Stimulated activated CD4-positive, alpha-beta T cell treated with anti-CD3 and anti-CD28 coated beads, TNF-alpha, amount 100 ng/mL, for 48 hours (primary cell): ENCODE results near the gene ITGB8.

ENCODE experiments used
- DNase-seq, 3 donors: peaks; one replicate each; pipeline ENCODE4 v3.0.0-alpha.2; 2020; ENCODE audit warnings: low read depth in 3 of 3

The ITGB8 gene

DNA sequence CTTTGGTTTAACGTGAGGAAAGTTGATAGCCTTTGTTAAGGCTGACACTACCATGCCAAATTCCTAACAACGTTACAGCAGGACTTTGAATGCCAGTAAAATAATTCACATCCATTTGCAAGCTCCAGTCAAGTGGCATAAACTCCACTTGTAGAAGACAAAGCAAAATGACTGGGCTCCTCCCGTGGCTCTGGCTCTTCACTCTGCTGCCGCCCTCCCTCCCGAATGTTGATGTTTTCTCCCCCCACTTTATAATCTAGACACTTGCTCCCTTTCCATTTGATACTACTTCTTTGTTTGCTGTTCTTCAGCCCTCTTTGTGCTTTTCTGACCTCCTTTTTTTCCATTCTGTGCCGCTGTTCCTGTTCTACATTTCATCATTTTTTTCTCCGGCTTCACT, 22.8 kb upstream of the ITGB8 start:
- no peak for DNase-seq

DNA sequence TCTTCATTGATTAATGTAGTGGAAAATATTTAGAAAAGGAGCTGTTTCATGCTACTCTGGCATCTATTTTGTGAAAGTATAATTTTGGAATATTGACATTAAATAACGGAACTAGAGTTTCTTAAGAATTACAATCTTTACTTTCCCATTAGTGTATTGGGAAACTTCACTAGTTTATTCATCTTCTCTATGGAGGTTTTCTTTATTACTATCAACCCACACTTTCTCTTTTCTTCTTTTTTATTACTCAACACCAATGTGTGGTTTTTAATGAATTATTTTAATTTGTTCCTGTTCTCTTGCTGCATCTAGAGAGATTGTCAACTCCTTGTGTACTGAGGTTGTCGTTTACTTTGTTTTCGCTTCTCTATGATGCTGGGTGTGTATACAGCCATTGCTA, 20.4 kb upstream of the ITGB8 start:
- no peak for DNase-seq

DNA sequence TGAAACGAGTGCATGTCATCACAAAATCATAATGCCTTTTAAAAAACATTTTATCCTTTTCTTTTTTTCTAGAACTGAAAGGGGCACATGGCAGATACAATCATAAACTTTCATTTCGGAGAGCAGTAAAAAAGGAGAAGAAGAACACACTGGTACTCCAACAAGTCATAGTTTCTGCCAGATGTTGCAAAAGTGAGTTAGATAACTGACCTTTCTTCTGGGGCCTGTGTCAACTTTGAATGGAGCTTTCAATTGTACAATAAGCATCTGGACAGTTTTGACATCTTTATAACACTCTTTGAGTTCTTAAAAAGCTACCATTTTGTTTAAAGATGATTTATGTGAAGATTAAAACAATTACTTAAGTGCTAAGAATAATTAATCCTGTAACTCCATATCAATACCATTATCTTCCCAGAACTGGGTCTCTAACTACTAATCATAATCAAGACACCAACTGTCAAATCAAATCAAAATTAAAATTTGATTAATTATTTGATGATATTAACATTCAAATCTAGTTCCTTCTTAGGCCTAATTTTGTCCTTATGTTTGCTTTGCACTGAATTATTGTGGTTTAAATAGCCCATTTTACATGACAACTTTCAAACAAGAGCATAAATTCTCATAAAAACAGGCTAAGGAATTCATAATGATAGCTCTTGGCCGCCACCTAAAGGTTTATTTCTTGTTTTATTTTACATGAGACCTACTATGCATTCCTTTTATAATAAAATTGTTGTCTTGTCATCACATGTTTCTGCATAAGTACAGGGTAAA, 19.5 kb upstream of the ITGB8 start:
- no peak for DNase-seq

DNA sequence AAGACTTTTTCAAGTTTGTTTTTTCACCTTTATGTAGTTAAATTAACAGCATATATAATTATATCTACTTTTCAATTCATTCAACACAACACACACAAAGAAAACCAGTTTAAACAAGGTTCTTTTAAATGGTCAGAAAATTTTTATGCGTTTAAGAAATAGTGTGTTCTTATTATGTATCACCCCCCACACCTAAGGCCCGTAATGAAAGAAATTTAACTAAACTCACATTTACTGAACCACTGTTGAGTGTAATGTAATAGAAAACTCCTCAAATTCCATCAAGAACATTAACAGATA, 19.0 kb upstream of the ITGB8 start:
- DNase-seq: no peak

DNA sequence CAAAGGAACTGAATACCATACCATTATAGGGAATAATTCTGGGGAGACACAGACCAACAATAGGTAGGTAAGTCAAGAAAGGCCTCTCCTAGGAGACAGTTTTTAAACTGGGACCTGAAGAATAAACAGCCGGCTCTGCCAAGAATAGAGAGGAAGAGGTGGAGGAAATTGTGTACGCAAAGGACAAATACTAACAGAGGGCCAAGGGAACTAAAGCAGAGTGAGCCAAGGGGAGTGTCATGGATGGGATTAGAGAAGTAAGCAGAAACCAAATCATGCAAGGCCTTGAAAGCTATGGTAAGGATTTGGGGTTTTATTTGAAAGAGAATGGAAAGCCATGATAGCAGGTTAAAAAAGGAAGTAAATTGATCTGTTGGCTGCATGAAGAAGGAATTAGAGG, 18.1 kb upstream of the ITGB8 start:
- DNase-seq: no peak

DNA sequence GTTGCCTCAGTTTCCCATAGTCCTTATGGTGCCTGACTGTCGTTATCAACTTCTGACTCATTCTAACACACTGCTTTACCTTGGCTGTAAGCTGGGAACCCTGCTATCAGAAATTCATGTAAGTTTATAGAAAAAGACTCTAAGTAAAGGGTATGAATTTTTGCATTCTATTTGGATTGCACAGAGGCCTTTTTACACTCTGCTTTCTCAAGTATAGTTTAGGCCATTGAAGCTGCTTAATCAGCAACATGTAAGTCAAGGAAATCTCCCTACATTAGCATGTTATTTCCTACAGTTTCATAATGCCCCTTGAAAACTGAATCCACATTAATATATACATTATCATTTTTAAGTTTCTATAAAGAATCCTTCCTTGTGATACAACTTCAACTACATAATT, 17.1 kb upstream of the ITGB8 start:
- no peak for DNase-seq

DNA sequence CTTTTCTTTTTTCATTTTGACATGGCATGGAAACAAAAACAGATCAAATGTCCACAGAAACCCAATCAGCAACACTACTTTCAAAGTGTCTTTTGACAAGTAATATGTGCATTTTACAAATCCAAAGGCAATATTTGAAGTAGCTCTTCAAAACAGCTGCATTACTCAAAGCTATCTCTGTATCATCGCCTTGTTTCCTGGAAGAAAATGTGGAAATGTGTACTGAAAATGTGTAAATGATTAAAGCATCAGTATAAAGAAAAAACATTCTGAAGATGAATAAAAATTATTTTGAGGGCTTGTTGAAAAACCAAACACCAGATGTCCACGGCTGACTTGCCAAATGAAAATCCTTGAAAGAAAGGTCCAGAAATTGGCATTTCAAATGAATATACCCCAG, 16.5 kb upstream of the ITGB8 start:
- no peak for DNase-seq

DNA sequence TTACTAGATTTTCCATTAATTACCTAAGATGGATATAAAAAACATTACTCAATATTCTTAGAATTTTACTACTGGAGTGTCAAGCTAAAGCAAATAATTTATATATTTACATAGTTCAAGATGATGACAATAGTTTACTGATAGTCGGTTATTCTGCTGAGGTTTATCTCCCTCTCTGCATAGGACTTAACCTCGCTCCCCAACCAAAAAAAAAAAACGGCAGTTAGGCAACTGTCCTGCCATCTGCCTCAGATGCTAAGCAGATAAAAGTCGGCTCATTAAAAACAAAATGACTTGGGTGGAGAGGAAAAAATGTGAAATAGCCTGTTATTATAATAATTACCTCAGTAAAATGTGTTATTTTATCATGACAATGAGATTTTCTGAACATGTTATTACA, 14.0 kb upstream of the ITGB8 start:
- DNase-seq: no peak

DNA sequence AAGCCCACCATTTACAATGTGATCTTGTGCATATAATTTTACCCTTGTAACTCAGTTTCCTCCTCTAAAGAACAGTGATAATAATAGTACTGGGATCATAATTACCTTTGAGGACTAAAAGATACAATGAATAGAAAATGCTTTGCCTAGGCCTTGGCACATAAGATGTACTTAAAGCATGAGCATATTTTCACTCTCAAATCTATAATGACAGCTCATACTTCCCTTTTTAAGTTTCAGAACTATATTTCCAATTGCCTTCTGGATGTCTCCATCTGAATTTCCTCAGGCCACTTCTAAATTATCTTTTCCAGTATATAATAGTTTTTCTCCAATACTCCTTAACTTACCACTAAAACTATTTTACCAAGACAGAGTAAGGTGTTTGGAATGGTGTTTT, 13.3 kb upstream of the ITGB8 start:
- no peak for DNase-seq

DNA sequence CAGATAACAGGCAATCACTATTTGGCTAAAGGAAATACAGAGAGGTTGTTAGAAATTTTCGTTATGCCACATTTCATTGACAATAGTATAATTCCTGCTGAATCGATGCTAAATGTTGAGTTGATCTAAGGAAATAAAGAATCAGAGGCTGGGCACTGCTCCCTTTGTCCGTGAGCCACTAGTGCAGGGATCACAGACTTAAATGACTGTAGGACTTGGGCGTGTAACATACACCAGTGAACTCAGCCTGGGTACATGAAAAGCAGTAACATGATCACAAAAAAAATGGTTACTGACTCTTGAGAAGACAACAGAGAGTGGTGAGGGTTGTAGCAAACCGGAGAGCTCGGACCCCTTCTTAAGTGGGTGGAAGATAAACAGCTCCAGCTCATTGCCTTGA, 11.8 kb upstream of the ITGB8 start:
- no peak for DNase-seq

DNA sequence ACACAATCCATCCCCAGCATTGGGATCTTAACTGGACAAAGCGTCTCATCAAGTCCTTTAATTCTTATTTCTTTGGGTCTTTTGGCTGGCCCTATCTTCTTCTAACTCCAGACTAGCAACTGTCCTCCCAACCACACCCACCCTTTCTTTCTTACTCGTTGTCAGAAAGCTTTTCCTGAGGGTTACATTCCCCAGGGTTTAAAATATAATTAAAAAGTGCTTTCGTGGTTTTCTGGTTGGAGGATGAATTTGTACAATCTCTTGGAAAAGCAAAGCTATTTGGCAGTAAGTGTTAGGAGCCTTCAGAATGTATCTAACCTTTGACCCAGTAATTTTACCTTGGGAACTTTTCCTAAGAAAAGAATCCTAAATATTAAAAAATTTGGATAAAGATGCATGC, 10.4 kb upstream of the ITGB8 start:
- DNase-seq: no peak

DNA sequence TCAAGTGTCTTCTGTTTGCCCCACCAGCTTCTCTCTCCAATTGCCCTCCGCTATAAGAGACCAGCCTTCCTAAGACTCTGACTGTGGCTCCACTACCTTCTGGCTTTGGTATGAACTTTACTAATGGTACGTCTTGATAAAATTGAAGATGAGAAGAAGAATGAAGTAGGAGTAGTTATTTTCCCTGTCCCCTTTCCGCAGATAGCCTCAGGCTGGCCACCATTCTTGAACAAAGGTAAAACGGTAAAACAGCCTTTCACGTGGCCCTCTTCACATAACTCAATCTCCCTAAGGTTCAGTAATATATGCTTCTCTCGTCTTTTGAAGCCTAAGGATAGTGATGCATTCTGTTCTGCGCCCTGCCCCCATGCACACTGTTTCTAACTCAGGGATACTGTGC, 9.9 kb upstream of the ITGB8 start:
- no peak for DNase-seq

DNA sequence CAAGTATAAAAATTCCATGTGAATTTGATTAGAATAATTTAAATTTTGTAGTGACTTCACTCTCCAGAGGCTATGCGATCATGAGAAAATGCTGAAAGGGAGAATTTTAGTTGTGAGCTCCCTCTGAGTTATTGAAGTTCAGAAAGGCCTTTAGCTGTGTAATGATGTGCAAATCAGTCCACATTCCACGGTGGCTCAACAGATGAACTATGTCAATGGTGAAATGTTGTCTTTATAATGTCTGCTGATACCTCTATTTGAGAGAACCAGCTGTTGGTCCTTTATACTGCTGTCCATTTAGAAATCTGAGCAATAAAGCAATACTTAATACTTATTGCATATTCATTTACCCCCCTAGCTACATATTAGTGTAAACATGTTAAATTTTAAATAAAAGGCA, 7.1 kb upstream of the ITGB8 start:
- DNase-seq: no peak

DNA sequence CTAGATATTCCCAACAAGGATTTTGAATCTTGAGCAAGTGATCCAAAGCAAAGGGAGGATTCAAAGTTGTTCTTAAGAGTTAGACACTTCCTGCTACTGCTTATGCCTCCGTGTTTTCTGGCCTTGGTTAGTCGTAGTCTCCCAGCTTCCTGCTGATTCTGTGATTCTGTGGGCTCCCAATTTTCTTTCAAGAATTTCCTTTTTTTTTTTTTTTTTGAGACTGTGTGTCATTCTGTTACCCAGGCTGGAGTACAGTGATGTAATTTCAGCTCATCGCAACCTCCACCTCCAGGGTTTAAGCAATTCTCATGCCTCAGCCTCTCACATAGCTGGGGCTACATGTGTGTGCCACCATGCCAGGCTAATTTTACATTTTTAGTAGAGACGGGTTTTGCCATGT, 4.4 kb upstream of the ITGB8 start:
- no peak for DNase-seq

DNA sequence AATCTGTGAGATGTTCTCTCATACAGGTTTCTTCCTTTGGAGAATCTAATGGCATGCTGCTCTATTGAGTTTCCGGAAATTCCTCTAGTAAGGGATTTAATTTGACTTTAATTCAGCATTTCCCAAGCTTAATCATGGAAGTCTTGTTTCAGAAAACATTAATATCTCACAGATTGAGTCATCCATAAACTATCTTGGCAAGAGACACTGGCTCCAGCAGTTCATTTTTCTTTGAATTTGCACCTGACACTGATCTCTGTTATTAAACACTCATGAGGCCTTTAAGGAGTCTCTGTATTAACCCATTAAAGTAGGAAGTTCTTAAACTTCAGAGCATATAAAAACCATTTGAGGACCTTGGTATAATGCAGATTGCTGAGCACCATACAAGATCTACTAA, 3.6 kb upstream of the ITGB8 start:
- DNase-seq: no peak

DNA sequence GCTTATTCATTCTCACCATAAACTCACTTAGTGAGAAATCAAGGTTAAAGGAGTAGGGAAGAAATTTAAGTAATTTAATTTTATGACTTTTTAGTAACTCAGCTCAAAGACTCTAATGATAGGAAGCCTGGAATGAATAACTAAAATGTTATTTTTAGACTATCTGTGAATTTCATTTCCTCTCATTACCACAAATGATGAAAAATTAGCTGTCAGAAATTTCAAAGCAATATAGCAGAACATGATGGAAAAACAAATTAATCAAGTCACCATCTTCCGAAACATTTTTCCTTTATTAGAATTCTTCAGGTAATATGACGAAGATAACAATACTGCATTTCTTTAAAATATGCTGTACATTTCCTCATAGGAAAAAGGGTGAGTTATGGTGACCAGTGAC, 2.7 kb upstream of the ITGB8 start:
- DNase-seq: no peak

DNA sequence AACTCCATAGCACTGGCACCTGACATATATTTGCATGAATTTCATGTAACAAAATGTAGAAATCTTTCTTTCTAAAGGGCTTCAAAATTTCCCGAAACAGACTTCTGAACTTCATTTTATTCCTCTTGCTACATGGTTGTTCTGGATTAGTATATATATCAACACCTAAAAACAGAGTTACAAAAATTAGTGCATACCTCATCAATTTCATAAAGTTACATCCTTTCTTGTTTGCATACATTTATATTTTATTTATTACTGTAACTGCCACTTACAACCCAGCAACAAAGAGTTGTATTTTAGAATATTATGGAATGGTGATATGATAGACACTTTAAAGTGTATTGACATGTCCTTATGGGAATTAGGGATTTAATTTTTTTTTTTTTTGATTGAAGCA, 2.0 kb upstream of the ITGB8 start:
- no peak for DNase-seq

DNA sequence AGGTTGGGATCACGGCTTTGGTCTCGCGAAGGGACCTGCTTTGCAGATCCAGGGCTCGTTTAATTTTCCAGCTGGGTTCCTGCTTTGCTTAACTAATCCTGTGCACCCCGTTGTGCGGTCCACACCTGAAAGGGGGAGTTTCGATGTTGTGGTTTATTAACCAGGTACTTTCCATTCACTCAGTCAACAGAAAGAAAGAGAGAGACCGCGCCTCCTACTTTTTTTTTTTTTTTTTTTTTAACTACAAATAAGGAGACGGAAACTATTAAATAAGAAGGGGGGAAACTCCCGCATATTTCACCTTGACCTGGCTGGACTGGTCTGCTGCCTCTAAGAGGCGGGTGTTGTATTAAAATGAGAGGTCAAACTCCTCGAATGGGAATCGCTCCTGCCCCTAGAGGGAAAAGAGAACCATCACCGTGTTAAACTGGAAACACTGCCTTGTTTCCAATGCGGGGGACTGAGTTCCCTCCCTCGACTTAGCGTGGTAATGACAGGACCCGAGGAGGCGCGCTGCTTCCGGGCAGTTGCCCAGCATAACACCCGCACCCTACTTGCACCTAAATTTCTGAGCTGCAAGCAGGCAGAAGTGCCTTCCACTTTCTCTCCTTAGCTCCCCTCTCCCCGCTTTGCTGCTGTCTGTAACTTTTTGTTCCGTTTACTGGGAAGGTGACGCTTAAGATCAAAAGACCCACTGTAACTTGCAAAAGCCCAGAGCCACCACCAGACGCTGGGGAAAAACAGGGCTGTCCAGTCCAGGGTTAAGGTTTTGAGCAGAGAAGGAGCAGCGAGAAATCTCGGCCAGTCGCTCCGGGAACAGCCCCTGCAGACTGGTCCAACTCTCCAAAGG, 1.1 kb upstream of the ITGB8 start:
- no peak for DNase-seq

DNA sequence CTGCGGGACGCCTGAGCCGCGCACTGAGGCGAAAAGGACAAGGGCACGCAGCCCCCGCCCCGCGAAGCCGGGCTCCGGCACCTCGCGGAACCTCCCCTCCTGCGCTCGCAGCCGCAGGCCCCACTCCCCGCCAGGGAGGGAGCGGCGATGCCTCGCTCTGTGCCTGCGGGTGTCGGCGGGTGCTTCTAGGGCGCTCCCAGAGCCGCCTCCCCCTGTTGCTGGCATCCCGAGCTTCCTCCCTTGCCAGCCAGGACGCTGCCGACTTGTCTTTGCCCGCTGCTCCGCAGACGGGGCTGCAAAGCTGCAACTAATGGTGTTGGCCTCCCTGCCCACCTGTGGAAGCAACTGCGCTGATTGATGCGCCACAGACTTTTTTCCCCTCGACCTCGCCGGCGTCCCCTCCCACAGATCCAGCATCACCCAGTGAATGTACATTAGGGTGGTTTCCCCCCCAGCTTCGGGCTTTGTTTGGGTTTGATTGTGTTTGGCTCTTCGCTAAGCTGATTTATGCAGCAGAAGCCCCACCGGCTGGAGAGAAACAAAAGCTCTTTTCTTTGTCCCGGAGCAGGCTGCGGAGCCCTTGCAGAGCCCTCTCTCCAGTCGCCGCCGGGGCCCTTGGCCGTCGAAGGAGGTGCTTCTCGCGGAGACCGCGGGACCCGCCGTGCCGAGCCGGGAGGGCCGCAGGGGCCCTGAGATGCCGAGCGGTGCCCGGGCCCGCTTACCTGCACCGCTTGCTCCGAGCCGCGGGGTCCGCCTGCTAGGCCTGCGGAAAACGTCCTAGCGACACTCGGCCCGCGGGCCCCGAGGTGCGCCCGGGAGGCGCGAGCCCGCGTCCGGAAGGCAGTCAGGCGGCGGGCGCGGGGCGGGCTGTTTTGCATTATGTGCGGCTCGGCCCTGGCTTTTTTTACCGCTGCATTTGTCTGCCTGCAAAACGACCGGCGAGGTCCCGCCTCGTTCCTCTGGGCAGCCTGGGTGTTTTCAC, 519 bp downstream of the ITGB8 start:
- DNase-seq: peak in 2 of 3 donors; percentile 7 to 13

DNA sequence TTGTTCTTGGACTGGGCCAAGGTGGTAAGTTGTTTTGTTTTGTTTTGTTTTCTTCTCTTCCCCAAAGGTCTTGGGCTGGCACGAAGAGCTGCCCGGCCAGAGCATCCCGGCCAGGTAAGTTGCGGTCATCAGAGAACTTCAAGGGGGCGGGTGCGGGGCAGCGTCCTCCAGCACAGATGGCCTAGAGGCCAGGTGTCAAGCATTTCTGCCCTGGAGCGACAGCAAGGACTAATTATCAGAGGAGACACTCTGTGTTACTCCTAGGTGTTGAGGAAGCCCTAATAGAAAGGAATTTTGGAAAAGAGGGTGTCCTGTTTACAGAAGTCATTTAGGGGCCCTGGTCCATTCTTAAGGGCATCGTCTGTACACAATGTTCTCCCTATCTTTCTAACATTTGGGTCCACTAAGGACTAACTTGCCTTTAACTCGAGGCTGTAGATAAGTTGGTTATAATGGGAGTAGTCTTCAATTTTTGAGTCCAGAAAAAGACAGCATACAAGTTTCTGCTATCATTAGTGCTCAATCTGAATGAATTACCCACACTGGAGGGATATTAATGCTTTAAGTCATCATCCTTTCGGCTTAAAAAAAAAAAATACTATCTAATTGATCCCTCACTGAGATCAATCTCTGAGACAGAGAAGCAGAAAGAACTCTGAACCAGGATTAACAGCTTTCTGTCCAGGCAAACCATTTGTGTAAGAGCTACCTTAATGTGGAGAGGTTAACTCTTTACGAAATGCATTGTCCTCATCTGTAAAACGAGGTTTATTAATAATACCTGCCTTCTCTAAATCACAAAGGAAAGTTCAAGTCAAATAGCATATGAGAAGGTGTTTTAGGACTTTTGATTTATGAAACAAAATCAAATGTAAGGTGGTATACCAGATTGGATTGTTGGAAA, 1.5 kb downstream of the ITGB8 start:
- no peak for DNase-seq

DNA sequence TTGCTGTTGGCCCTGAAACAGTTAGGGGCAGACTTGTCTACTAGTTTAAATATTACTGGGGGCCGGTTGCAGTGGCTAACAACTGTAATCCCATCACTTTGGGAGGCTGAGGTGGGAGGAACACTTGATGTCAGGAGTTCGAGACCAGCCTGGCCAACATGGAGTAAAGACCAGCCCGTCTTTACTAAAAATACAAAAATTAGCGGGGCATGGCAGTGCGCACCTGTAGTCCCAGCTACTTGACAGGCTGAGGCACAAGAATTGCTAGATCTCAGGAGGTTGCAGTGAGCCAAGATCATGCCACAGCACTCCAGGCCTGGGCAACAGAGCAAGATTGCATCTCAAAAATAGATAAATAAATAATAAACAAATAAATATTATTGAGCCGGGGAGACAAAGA, 7.6 kb downstream of the ITGB8 start:
- DNase-seq: no peak
